Posterior vena cava (tissue), 2 donors: ENCODE measurements around the gene SYN1. TPM values are rescaled to one million over a fixed set of nuclear protein-coding genes. Genes with fewer than 3 reads are reported as not detected.

Experiments used
- DNase-seq: peaks from one replicate; pipeline ENCODE4 v3.0.0-alpha.2; 2020; ENCODE audit warnings: low spot score
- intact Hi-C, 2 donors: fragments of 100-400 bp; cut with DNase I; formaldehyde crosslinking; loops; one replicate each; pipeline versions ENCODE4 v1.14.1 to v1.14.2; 2022 to 2023
- total RNA-seq, 2 donors: library from RNA; stranded (reverse); fragmentation: NEBNext Ultra II Directional; extraction: Animal tissue kit (Norgen Biotek cat#: 25700); gene quantifications; one replicate each; pipeline ENCODE4 v1.2.1, GENCODE V29; 2021
- donor health status: DM: yes; HTN: yes; CAD: no.
- donor health status: DM: yes; HTN: yes; CAD: no.

Gene SYN1
- total RNA-seq, 2 donors from 2014 or later, result 1.2 to 2.3 TPM

DNA sequence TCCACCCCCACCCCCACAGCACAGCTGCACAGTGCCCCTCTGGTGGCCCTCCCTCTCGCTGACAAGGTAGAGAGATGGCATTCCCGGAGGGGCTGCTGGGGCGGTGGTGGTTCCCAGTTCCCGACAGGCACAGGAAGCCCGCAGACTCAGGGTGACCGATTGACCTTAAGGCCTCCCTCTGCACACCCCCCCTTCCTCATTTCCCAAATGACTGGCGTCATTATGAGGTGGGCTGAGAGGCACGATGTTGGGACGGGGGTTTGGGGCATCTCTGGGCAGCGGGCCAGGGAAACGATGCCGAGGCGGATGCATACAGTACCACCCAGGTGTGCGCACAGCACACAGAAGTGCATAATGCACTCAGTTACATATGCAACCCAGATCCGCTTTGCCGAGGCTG lies 41.0 kb downstream of the SYN1 start:
- intact Hi-C loops, result no loop called here
- DNase-seq, result no peak

DNA sequence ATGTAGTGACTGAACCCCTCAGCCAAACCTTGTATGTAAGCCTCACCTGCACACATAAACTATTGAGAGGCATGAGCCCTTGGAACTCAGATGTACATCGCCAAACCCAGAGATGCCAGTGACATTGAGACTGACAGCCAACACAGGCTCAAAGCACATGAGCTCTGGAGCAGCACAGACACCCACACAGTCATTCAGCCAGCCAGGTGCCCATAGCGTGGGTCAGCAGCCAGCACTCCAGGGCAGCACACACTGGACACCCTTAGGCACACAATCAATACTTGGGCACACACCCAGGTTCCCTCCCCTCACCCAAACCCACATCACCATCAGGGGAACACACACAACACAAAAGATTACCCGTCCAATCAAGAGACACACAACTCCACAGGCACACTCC lies 41.8 kb downstream of the SYN1 start:
- intact Hi-C loops, result no loop called here
- DNase-seq, result no peak

DNA sequence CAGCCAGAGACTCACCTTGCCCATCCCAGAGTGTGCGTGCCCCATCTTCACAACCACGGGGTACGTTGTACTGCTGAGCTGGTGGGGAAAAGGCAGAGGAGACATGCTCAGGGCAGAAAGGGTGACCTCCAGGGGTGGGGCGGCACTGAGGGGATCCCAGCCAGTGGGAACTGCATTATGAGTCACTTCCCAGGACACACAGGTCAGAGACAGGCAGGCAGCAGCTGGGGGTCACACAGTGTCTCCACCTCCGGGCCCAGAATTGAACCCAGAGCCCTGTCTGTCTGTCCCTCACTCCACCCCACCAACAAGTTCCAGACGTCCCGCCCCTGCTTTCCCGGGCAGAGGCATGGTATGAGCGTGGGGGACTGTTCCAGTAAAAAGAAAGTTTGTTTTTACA lies 42.2 kb downstream of the SYN1 start:
- no peak for DNase-seq
- intact Hi-C loops, result no loop called here

DNA sequence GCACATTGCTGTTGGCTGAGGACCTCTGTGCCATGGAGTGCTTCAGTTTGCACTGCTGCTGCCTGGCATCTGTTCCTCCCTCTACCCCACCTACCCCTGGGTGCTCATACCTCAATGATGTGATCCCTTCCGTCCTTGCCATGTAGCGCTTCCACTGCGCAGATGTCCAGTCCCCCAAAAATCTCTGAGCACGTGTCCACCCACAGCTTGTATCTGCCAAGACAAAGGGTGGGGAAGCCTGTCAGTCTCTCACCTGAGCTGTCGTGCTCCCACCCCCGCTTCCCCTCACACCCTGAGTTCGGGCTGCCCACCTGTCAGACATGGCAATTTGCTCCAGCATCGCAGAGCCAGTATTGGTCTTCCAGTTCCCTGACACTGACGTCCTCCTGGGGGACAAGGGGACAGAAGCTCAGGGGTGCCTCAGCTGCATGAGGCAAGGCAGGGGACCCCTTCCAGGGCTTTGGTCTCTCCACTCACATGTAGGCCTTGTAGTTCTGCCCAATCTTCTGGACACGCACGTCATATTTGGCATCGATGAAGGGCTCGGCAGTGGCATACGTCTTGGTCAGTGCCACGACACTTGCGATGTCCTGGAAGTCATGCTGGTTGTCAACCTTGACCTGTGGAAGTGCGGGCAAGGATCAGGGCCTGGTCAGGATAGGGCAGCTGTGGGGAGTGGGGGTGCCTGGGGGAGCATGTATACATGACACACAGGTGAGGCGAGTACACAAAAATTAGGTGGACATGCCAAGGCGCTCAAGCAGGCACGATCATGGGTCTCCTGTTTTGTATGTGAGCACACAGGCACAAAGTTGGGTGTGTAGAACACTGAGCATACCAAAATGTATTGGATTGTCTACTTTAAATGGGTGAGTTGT lies 43.4 kb downstream of the SYN1 start:
- peak; percentile 58 for DNase-seq
- intact Hi-C loops, result no loop called here

- peak; percentile 80 for DNase-seq
- intact Hi-C loops, result no loop called here
These were observed 44.9 kb downstream of the SYN1 start for GRCh38 chrX:47574547-47575301.

GRCh38 chrX:47574076-47574546 lies 45.5 kb downstream of the SYN1 start:
- peak; percentile 70 for DNase-seq
- intact Hi-C loops, result no loop called here

DNA sequence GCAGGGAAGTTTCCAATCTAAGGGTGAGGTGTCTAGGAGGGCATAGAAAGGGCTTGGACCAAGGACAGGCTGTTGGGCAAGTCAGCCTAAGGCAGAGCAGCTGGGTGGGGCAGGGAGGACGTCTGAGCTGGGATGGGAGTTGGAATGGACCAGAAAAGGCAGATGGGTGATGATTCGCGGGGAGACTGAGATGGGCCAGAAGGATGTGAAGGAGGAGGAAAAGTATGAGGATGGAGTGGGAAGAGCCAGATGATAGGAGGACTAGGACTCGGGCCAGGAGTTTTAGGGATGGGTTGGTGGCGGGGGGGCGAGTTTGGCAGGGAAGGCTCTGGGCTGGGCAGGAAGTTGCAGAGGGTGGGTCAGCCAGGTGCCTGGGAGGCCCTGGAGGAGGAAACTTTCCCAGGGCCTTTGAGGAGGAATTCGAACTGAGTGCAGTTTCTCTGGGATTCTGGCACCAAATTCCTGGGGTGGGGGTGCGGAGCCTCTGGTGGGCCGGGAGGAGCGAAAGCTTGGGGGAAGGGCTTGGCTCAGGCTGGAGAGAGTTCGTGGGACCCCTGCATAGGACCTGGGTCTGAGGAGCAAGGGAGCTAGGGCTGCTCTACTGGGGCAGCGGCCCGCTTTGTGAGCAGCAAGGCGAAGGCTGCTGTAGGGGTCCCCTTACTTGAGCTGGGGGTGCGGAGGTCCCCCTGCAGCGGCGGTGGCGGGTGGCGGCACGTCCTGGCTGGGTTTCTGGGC lies 46.1 kb downstream of the SYN1 start:
- no peak for DNase-seq
- intact Hi-C loops, result no loop called here

GRCh38 chrX:47572773-47573340 lies 46.8 kb downstream of the SYN1 start:
- no peak for DNase-seq
- intact Hi-C loops, result loop anchor here in 1 of 2 donors (1.0 kb wide), 1 partner anchor 41 kb away; no protein-coding TSS in a partner anchor

DNA sequence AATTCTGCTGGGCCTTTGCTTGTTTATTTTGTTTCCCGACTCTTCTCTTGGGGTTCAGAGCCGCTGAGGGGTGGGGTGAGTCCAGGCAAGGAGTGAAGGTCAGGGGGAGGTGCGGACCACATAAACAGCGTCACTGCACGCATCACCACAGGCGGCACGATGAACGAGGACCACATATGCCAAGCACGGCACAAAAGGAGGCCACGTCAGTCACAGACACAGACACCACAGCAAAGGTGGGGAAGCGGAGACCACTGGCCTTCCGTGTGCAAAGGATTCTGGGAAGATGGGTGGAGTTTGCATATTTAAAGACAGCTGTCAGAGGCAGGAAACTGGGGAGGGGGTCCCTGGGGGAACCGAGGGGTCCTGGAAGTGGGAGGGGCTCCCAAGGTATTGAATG lies 47.8 kb downstream of the SYN1 start:
- intact Hi-C loops, result loop anchor here in 1 of 2 donors (1.0 kb wide), 1 partner anchor 42 kb away; no protein-coding TSS in a partner anchor
- DNase-seq, result no peak

DNA sequence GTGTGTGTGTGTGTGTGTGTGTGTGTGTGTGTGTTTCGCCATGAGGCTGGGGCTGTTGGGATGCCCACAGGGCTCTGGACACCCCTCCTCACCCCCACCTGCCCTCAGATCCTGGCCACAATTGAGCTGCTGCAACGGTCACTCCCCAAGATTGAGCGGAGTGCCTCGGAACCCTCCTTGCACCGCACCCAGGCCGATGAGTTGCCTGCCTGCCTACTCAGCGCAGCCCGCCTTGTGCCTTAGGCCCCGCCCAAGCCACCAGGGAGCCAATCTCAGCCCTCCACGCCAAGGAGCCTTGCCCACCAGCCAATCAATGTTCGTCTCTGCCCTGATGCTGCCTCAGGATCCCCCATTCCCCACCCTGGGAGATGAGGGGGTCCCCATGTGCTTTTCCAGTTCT lies 48.4 kb downstream of the SYN1 start:
- intact Hi-C loops, result no loop called here
- DNase-seq, result no peak

GRCh38 chrX:47570794-47571193 lies 48.9 kb downstream of the SYN1 start:
- intact Hi-C loops, result no loop called here
- no peak for DNase-seq

DNA sequence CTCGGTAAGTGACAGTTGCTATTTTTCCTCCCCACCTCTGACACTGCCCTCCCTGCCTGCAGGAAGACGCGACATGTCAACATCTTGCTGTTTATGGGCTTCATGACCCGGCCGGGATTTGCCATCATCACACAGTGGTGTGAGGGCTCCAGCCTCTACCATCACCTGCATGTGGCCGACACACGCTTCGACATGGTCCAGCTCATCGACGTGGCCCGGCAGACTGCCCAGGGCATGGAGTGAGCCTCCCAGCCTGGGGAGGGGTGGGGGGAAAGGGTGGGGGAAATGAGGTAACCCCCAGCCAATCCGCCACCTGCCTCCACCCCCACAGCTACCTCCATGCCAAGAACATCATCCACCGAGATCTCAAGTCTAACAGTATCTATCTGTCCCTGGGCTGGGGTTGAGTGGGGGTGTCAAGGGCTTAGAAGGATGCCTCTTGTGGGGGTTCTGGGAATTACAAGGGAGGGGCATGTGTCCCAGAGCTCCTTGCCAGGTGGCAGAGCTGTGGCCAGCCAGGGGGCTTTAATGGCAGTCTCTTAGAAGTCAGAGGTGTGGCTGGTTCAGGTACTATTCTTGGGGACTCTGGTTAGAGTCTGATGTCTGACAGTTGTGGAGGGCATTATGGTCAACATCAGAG lies 50.9 kb downstream of the SYN1 start:
- DNase-seq, result no peak

GRCh38 chrX:47566841-47567240 lies 52.8 kb downstream of the SYN1 start:
- DNase-seq, result no peak
- intact Hi-C loops, result no loop called here

More for the DNA sequence above, 50.9 kb downstream of the SYN1 start:
- intact Hi-C loops, result no loop called here

GRCh38 chrX:47564438-47565085 lies 55.1 kb downstream of the SYN1 start:
- peak; percentile 61 for DNase-seq
- intact Hi-C loops, result no loop called here

DNA sequence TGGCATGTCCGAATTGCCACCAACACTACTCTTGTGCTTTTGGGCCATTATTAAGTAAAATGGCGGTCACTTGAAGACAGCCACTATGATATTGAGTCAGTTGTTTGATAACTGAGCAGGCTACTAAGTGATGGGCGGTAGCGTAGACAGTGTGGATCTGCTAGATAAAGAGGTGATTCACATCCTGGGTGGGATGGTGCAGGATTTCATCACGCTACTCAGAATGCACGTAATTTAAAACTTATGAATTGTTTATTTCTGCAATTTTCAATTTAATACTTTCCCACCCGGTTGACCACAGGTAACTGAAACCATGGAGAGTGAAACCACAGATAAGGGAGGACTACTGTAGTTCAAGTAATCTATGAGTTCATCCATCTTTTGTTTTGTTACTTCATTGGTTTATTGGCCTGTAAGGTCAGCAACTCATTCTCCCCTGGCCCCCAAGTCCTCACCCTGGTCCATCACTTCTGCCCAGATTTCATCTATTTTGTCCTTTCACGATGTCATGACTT lies 55.8 kb downstream of the SYN1 start:
- DNase-seq, result peak; percentile 29
- intact Hi-C loops, result no loop called here

DNA sequence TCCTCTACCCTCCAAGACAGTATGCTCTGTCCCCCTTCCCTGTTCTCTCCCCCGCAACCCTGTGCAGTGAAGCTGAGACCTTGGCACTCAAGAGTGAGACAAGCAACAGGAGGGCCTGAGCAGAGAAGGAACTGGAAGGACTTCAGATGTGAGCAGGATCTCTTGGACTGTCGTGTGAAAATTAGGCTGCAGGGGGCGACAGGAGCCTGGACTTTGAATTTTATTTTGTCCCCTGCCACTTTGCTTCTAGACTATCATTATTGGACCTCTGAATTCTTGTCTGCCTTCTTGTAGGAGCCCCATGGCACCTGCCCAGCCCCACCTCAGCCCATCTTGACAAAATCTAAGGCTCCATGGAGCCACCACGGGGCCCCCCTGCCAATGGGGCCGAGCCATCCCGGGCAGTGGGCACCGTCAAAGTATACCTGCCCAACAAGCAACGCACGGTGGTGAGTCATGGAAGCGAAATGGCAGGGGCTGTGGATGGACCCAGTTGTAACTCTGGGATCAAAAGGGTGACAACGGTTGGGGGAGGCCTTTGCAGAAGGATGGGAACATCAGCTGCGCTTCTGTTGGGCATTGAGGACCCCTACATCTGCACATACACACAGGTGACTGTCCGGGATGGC lies 56.9 kb downstream of the SYN1 start:
- intact Hi-C loops, result no loop called here
- peak; percentile 65 for DNase-seq

GRCh38 chrX:47561659-47562151 lies 58.0 kb downstream of the SYN1 start:
- DNase-seq, result peak; percentile 0
- intact Hi-C loops, result no loop called here
